Stimulated activated CD8-positive, alpha-beta memory T cell treated with anti-CD3 and anti-CD28 coated beads, Interleukin-7, amount 100 ng/mL, for 24 hours (primary cell): ENCODE results near the gene TFDP1.

Source experiments
- DNase-seq: peaks from one replicate; pipeline ENCODE4 v3.0.0-alpha.2; 2020; ENCODE audit warnings: low read depth

TFDP1 gene

GRCh38 chr13:113598481-113598880 is 13.9 kb downstream of the TFDP1 start:
- no peak for DNase-seq

GRCh38 chr13:113599391-113599790 is 14.8 kb downstream of the TFDP1 start:
- DNase-seq: no peak

GRCh38 chr13:113601166-113602070 is 16.9 kb downstream of the TFDP1 start:
- no peak for DNase-seq

- DNase-seq: no peak
Observed at GRCh38 chr13:113602291-113602988, 17.9 kb downstream of the TFDP1 start.

DNA sequence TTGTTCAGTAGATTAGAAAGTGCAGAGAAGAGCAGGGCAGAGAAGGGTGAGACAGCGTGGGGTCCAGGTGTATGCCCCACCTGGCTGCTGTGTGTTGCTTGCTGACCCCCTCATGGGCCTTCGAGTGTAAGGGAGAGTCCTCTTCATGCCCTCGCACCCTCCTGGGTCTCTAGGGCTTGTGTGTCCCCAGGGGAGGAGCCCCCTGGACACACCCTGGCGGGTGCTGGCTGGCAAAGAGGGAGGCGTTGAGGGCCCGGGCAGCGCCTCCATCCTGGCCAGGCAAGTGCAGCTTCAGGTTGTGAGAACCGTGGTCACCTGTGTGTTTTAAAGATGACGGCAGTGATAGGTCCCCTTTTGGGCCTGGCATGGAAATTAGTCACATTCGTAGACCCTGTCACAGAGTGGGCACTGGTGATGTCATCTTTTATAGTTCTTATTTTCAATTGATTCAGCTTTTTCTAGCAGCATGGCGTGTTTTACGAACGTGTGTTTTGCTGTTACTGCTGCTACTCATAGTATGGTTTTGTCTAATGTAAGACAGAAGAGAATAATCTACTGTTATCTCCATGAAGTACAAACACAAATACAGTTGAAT is 18.7 kb downstream of the TFDP1 start:
- DNase-seq: no peak

DNA sequence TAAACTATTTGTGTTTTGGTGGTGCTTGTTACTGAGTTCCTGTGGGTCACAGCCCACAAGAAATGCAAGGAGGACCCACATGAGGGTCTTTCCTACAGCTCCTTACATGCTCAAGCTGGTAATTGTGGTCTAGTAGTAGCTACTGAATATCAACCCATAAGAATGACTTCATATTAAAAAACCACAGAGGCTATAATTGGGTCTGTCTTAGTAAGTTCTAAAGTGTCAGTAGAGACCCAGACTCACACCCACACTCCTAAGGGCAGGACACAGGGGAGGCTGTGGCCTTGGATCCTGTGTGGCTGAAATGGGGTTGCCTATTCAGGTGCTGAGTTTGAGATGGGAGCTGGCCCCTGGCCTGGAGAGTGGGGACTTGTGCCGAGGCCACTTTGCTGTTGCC is 19.6 kb downstream of the TFDP1 start:
- no peak for DNase-seq

GRCh38 chr13:113605461-113605860 is 20.9 kb downstream of the TFDP1 start:
- DNase-seq: no peak

DNA sequence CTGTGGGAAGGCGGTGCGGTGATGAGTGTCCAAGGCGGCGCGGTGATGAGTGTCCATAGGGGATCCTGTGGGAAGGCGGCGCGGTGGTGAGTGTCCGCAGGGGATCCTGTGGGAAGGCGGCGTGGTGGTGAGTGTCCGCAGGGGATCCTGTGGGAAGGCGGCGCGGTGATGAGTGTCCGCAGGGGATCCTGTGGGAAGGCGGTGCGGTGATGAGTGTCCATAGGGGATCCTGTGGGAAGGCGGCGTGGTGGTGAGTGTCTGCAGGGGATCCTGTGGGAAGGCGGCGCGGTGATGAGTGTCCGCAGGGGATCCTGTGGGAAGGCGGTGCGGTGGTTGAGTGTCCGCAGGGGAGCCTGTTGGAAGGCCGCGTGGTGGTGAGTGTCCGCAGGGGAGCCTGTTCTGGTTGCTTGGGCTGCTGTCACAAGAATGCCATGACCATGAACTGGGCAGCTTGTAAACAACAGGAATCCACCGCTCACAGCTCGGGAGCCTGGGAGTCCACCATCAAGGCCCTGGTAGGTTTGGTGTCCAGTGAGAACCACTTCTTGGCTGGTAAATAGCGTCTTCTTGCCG is 21.4 kb downstream of the TFDP1 start:
- DNase-seq: no peak

GRCh38 chr13:113607056-113607888 is 22.7 kb downstream of the TFDP1 start:
- no peak for DNase-seq

- DNase-seq: no peak
Observed at GRCh38 chr13:113607889-113608635, 23.5 kb downstream of the TFDP1 start.

- no peak for DNase-seq
Observed at GRCh38 chr13:113608967-113609533, 24.5 kb downstream of the TFDP1 start.

GRCh38 chr13:113609616-113610015 is 25.1 kb downstream of the TFDP1 start:
- DNase-seq: no peak

DNA sequence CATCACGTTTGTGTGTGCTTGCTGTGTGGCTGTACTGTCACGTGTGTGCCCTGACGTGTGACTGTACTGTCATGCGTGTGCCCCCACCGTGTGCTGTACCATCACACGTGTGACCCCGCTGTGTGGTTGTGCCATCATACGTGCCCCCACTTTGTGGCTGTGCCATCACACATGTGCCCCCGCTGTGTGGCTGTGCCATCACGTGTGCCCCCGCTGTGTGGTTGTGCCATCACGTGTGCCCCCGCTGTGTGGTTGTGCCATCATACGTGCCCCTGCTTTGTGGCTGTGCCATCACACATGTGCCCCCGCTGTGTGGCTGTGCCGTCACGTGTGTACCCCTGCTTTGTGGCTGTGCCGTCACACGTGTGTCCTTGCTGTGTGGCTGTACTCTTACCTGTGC is 25.7 kb downstream of the TFDP1 start:
- no peak for DNase-seq

DNA sequence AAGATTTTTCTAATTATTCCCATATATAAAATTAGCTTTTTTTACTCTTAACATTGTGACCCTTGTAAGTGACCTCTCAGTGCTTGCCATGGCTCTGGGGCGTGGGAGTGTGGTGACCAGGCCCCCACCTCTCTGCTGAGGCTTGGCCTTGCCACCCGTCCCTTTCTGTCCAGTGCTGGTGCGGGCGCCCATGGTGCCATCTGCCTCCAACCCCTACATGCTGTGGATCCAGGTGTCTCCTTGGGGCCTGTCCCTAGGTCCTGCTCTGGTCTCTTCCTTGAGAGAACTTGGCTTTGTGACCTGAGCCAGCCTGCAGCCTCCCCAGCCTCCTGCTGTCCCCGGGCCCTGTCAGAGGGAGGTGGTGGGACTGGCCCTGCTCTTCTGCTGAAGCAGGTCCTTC is 27.4 kb downstream of the TFDP1 start:
- no peak for DNase-seq

- no peak for DNase-seq
Observed at GRCh38 chr13:113612607-113613006, 28.1 kb downstream of the TFDP1 start.

DNA sequence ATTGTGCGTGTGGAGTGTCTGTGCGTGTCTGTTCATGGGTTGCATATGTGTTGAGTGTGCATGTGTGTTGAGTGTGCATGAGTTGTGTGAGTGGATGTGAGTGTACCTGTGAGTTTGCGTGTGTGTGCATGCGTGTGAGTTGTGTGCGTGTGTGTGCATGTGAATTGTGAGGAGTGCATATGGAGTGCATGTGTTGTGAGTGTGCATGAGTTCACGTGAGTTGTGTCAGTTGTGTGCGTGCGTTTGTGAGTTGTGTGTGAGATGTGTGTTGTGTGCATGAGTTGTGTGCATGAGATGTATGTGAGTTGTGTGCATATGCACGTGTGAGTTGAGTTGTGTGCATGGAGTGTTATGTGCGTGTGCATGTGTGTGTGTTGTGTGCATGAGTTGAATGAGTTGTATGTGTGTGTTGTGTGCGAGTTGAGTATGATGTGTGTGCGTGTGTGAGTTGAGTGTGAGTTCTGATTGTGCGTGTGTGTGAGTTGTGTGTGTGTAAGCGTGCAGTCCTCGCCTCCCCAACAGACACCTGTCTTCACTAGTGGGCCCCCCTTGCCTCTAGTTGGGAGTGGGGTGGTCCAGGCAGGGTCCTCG is 29.3 kb downstream of the TFDP1 start:
- DNase-seq: no peak

GRCh38 chr13:113616281-113616906 is 31.8 kb downstream of the TFDP1 start:
- DNase-seq: no peak

DNA sequence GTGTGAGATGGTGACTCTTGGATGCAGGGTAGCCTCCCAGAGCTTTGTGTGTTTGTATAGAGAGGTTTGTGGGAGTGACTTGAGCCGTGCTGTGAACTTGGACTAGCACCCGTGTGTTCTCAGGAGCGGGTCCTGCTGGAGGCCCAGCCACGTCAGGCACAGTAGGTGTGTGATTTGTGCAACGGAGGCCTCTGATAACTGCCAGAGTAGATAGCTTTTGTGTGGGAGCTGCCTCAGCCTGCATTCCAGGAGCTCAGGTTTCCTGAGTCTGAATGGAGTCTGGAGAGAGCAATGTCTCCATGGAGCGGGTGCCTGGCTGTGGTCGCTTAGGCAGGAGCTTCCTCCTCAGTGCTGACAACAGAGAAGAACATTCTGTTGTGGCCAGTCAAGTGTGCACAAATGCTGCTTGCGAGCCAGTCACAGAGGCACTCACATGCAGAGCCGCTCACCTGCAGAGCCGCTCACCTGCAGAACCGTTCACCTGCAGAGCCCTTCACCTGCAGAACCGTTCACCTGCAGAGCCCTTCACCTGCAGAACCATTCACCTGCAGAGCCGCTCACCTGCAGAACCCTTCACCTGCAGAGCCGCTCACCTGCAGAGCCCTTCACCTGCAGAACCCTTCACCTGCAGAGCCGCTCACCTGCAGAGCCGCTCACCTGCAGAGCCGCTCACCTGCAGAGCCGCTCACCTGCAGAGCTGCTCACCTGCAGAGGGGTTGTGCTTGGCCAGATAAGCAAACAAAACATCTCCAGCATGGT is 32.6 kb downstream of the TFDP1 start:
- DNase-seq: no peak

DNA sequence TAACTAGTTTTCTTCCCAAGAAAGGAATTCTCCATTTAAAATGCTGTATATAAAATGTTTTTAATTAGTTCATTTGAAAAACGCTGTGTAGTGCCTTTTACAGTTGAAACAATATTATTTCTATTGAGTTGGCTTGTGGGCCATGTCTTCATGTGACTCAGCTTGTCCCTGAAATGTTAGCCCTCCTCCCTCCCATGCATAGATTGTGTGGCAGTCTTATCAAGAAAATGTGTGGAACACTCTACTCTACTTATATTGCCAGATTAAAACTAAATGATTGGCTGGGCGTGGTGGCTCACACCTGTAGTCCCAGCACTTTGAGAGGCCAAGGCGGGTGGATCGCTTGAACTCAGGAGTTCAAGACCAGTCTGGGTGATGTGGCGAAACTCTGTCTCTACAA is 33.4 kb downstream of the TFDP1 start:
- DNase-seq: no peak
